OCI-LY3 (cell line): ENCODE results near the gene DNHD1.

Source experiments
- H2AFZ ChIP-seq: fragments of 200-600, 300-600 bp; shearing (Covaris generic); 2 replicates; pipeline ENCODE4 v1.6.0; 2014; ENCODE audit warnings: antibody characterized with exemption, low read depth, low read length
- H3K27ac ChIP-seq: fragments of 200-600, 300-600 bp; sonication (generic); 2 replicates; pipeline ENCODE4 v1.5.1; 2014; ENCODE audit warnings: mild to moderate bottlenecking, low read length, moderate library complexity, mixed read lengths
- H3K27me3 ChIP-seq: fragments of 200-600, 300-600 bp; sonication (generic); 2 replicates; pipeline ENCODE4 v1.6.1; 2014; ENCODE audit warnings: low read depth, low read length, mixed read lengths
- H3K36me3 ChIP-seq: fragments of 200-600, 300-600 bp; sonication (generic); replicated peaks from 2 replicates; pipeline ENCODE3; 2014; ENCODE audit warnings: low read depth, low read length, mixed read lengths
- H3K4me1 ChIP-seq: fragments of 300-600, 200-600 bp; sonication (generic); 2 replicates; pipeline ENCODE4 v1.6.1; 2014; ENCODE audit warnings: low read length, mixed read lengths
- H3K4me2 ChIP-seq: fragments of 200-600, 300-600 bp; sonication (generic); 2 replicates; pipeline ENCODE4 v1.6.1; 2014; ENCODE audit warnings: low read length, mixed read lengths
- H3K4me3 ChIP-seq: fragments of 300-600, 200-600 bp; sonication (generic); 2 replicates; pipeline ENCODE4 v1.5.1; 2014; ENCODE audit warnings: antibody characterized with exemption, mild to moderate bottlenecking, low read length, moderate library complexity
- H3K79me2 ChIP-seq: fragments of 300-600, 200-600 bp; shearing (Covaris generic); 2 replicates; pipeline ENCODE4 v1.6.1; 2014; ENCODE audit warnings: mild to moderate bottlenecking, low read length, mixed read lengths
- H3K9ac ChIP-seq: fragments of 300-600, 200-600 bp; shearing (Covaris generic); 2 replicates; pipeline ENCODE4 v1.6.0; 2014; ENCODE audit warnings: mild to moderate bottlenecking, low read length, moderate library complexity
- H3K9me3 ChIP-seq: fragments of 200-600, 300-600 bp; shearing (Covaris generic); 2 replicates; pipeline ENCODE4 v1.6.1; 2014; ENCODE audit warnings: low read length, mixed read lengths; ENCODE audit not compliant: insufficient read depth
- H4K20me1 ChIP-seq: fragments of 200-600, 300-600 bp; sonication (generic); 2 replicates; pipeline ENCODE4 v1.6.1; 2016; ENCODE audit warnings: low read length, mixed read lengths; ENCODE audit not compliant: insufficient read depth
- CTCF ChIP-seq: fragments of 200-600, 300-600 bp; sonication (generic); IDR thresholded peaks from 2 replicates; pipeline ENCODE4 v1.5.1; 2014; ENCODE audit warnings: antibody characterized with exemption, low read length, low read depth
- EZH2phosphoT487 ChIP-seq: fragments of 200-600 bp; shearing (Covaris generic); IDR thresholded peaks from 2 replicates; pipeline ENCODE4 v1.6.1; 2018; ENCODE audit warnings: antibody characterized with exemption, mixed run types, low read depth

The DNHD1 gene

GRCh38 chr11:6553634-6554033 is 56.6 kb downstream of the DNHD1 start:
- H3K4me3 ChIP-seq = no peak overlapping the region
- H3K36me3 ChIP-seq = peaks cover 4% of the 10 kb centered on the region
- no peaks in the 10 kb centered on the region for H4K20me1 ChIP-seq
- H3K9ac ChIP-seq = no peak overlapping the region
- H3K27me3 ChIP-seq = no peaks in the 10 kb centered on the region
- TF ChIP-seq CTCF = no peak
- no peak for TF ChIP-seq EZH2phosphoT487
- H2AFZ ChIP-seq = no peak overlapping the region
- no peak overlapping the region for H3K4me2 ChIP-seq
- no peak overlapping the region for H3K27ac ChIP-seq
- no peaks in the 10 kb centered on the region for H3K79me2 ChIP-seq
- no peaks in the 10 kb centered on the region for H3K9me3 ChIP-seq
- 0 out of 2 replicates have a peak, but pooled peaks cover 3% of the 10 kb centered on the region for H3K4me1 ChIP-seq

- Histone ChIP-seq H4K20me1 (no peaks in the 10 kb centered on the region), H3K9ac (no peak overlapping the region), H3K9me3 (no peaks in the 10 kb centered on the region), H3K27me3 (no peaks in the 10 kb centered on the region), H3K79me2 (no peaks in the 10 kb centered on the region), H3K36me3 (no peaks in the 10 kb centered on the region), H3K4me1 (no peaks in the 10 kb centered on the region), H3K4me3 (no peak overlapping the region), H3K4me2 (no peak overlapping the region), H2AFZ (no peak overlapping the region), H3K27ac (no peak overlapping the region)
- TF ChIP-seq CTCF = no peak
- no peak for TF ChIP-seq EZH2phosphoT487
Observed at GRCh38 chr11:6554828-6555706, 58.0 kb downstream of the DNHD1 start.

GRCh38 chr11:6556139-6556949 is 59.3 kb downstream of the DNHD1 start:
- Histone ChIP-seq H2AFZ (no peak overlapping the region), H3K9me3 (no peaks in the 10 kb centered on the region), H3K27ac (no peak overlapping the region), H3K79me2 (no peaks in the 10 kb centered on the region), H3K36me3 (no peaks in the 10 kb centered on the region), H3K4me3 (no peak overlapping the region), H3K4me2 (no peak overlapping the region), H3K9ac (no peak overlapping the region), H4K20me1 (no peaks in the 10 kb centered on the region), H3K4me1 (no peaks in the 10 kb centered on the region), H3K27me3 (no peaks in the 10 kb centered on the region)
- TF ChIP-seq EZH2phosphoT487 (no peak), CTCF (no peak)

GRCh38 chr11:6557063-6557462 is 60.0 kb downstream of the DNHD1 start:
- Histone ChIP-seq H2AFZ (no peak overlapping the region), H3K27me3 (no peaks in the 10 kb centered on the region), H3K36me3 (no peaks in the 10 kb centered on the region), H3K79me2 (no peaks in the 10 kb centered on the region), H3K4me1 (no peaks in the 10 kb centered on the region), H3K4me3 (no peak overlapping the region), H3K9ac (no peak overlapping the region), H3K27ac (no peak overlapping the region), H4K20me1 (no peaks in the 10 kb centered on the region), H3K9me3 (no peaks in the 10 kb centered on the region), H3K4me2 (no peak overlapping the region)
- TF ChIP-seq CTCF = no peak
- TF ChIP-seq EZH2phosphoT487 = no peak
